ENCODE data around the gene SCN5A.

GRCh38 chr3:38644662-38645053 is 4.8 kb downstream of the SCN5A start:
- TF ChIP-seq CTCF (IDR thresholded peaks at IDR 0.05; ENCODE audit: low read depth, low read length), result no peak
- no peak for TF ChIP-seq EZH2phosphoT487 (IDR thresholded peaks at IDR 0.05; ENCODE audit: low read depth)

All from OCI-LY3 (cell line).